ENCODE results near the gene SPATA6L.

GRCh38 chr9:4573176-4573575 lies 93.1 kb downstream of the SPATA6L start:
- TF ChIP-seq CTCF (conservative IDR thresholded peaks at IDR 0.05; ENCODE audit: low read length): no peak
- TF ChIP-seq EZH2phosphoT487 (IDR thresholded peaks at IDR 0.05; ENCODE audit: borderline replicate concordance): no peak

Data from Loucy (cell line).